Muscle of leg (tissue), 11 donors: ENCODE data around the gene RBM18. TPM values are rescaled to one million over a fixed set of nuclear protein-coding genes. Genes with fewer than 3 reads are reported as not detected.

Experiments
- DNase-seq: peaks from one replicate; pipeline ENCODE4 v3.0.0; 2013
- H3K27ac ChIP-seq: one replicate; pipeline ENCODE4 v1.5.1; 2013; ENCODE audit warnings: mild to moderate bottlenecking, low read length, control low read depth
- H3K27me3 ChIP-seq: one replicate; pipeline ENCODE4 v1.6.1; 2013; ENCODE audit warnings: low read length; ENCODE audit not compliant: control insufficient read depth, insufficient read depth
- H3K36me3 ChIP-seq: one replicate; pipeline ENCODE4 v1.6.1; 2013; ENCODE audit warnings: low read length; ENCODE audit not compliant: control insufficient read depth, insufficient read depth
- H3K4me1 ChIP-seq: one replicate; pipeline ENCODE4 v1.6.1; 2013; ENCODE audit warnings: low read length; ENCODE audit not compliant: control insufficient read depth, insufficient read depth
- H3K4me3 ChIP-seq: one replicate; pipeline ENCODE4 v1.5.1; 2013; ENCODE audit warnings: low read length, control low read depth
- H3K9me3 ChIP-seq: replicated peaks from 2 replicates; pipeline ENCODE4 v1.6.1; 2013; ENCODE audit warnings: low read depth, low read length; ENCODE audit not compliant: control insufficient read depth
- WGBS: methylation state at CpG from one replicate; pipeline ENCODE4 v1.1.5; 2013; ENCODE audit warnings: missing lambda C conversion rate; ENCODE audit not compliant: insufficient coverage; 5-methylcytosine and 5-hydroxymethylcytosine counted together
- polyA plus RNA-seq, 8 donors: library from polyadenylated mRNA; unstranded; fragments of 120-200 nt; gene quantifications; one replicate each; pipeline versions ENCODE4 v1.2.1 to v1.2.3, GENCODE V29; 2013; ENCODE audit warnings: inconsistent platforms in 1 of 8, low replicate concordance in 1 of 8; ENCODE audit not compliant: insufficient read length in 8 of 8, insufficient read depth in 1 of 8
- total RNA-seq: library from RNA; stranded (reverse); fragments of 120-200 nt; gene quantifications from one replicate; pipeline ENCODE4 v1.2.4, GENCODE V29; 2013

Gene RBM18
- total and polyA plus RNA-seq, 9 donors = 14.4 to 28.7 (median 25.8) TPM

- Histone ChIP-seq H3K9me3 (no peaks in the 10 kb centered on the region), H3K4me1 (no peaks in the 10 kb centered on the region), H3K27ac (no peak overlapping the region), H3K36me3 (peaks cover 30% of the 10 kb centered on the region), H3K4me3 (no peak overlapping the region), H3K27me3 (no peaks in the 10 kb centered on the region)
- DNase-seq = no peak
- no CpG with 5 or more reads among the region's 3 CpGs for WGBS
Measured at GRCh38 chr9:122291458-122291857, 26.8 kb upstream of the RBM18 start.

GRCh38 chr9:122287214-122287720 lies 22.6 kb upstream of the RBM18 start:
- H3K27ac ChIP-seq = no peak overlapping the region
- H3K4me3 ChIP-seq = no peak overlapping the region
- no peak for DNase-seq
- H3K36me3 ChIP-seq = peaks cover 31% of the 10 kb centered on the region
- 89% methylated on average over 1 of the region's 1 CpG for WGBS
- no peaks in the 10 kb centered on the region for H3K27me3 ChIP-seq
- no peaks in the 10 kb centered on the region for H3K4me1 ChIP-seq
- H3K9me3 ChIP-seq = no peaks in the 10 kb centered on the region

GRCh38 chr9:122286764-122287163 lies 22.1 kb upstream of the RBM18 start:
- H3K27ac ChIP-seq = no peak overlapping the region
- DNase-seq = no peak
- no peaks in the 10 kb centered on the region for H3K9me3 ChIP-seq
- H3K4me3 ChIP-seq = no peak overlapping the region
- H3K27me3 ChIP-seq = no peaks in the 10 kb centered on the region
- peaks cover 31% of the 10 kb centered on the region for H3K36me3 ChIP-seq
- WGBS = no CpG with 5 or more reads among the region's 1 CpG
- H3K4me1 ChIP-seq = no peaks in the 10 kb centered on the region

- no peak for DNase-seq
- H3K36me3 ChIP-seq = peaks cover 27% of the 10 kb centered on the region
- no peaks in the 10 kb centered on the region for H3K27me3 ChIP-seq
- WGBS = 29% methylated on average over 1 of the region's 5 CpGs
- H3K4me3 ChIP-seq = no peak overlapping the region
- no peak overlapping the region for H3K27ac ChIP-seq
- H3K9me3 ChIP-seq = peaks cover 9% of the 10 kb centered on the region
- H3K4me1 ChIP-seq = no peaks in the 10 kb centered on the region
Measured at GRCh38 chr9:122281368-122281767, 16.7 kb upstream of the RBM18 start.

GRCh38 chr9:122277285-122277897 lies 12.8 kb upstream of the RBM18 start:
- H3K27me3 ChIP-seq = no peaks in the 10 kb centered on the region
- H3K36me3 ChIP-seq = peaks cover 17% of the 10 kb centered on the region
- no peak overlapping the region for H3K27ac ChIP-seq
- no peak overlapping the region for H3K4me3 ChIP-seq
- H3K4me1 ChIP-seq = no peaks in the 10 kb centered on the region
- no peak for DNase-seq
- WGBS = no CpG with 5 or more reads among the region's 10 CpGs
- peaks cover 9% of the 10 kb centered on the region for H3K9me3 ChIP-seq

- no peak overlapping the region for H3K27ac ChIP-seq
- H3K27me3 ChIP-seq = no peaks in the 10 kb centered on the region
- WGBS = 100% methylated on average over 2 of the region's 7 CpGs
- peaks cover 9% of the 10 kb centered on the region for H3K9me3 ChIP-seq
- H3K4me3 ChIP-seq = no peak overlapping the region
- DNase-seq = no peak
- H3K4me1 ChIP-seq = no peaks in the 10 kb centered on the region
- H3K36me3 ChIP-seq = peaks cover 17% of the 10 kb centered on the region
Measured at GRCh38 chr9:122276096-122276495, 11.5 kb upstream of the RBM18 start.

- 88% methylated on average over 2 of the region's 2 CpGs for WGBS
- no peak for DNase-seq
Measured at GRCh38 chr9:122274055-122274454, 9.4 kb upstream of the RBM18 start.

GRCh38 chr9:122268041-122268814 lies 3.6 kb upstream of the RBM18 start:
- Histone ChIP-seq H3K36me3 (peaks cover 10% of the 10 kb centered on the region), H3K4me1 (peaks cover 10% of the 10 kb centered on the region), H3K27me3 (no peaks in the 10 kb centered on the region), H3K9me3 (no peaks in the 10 kb centered on the region), H3K27ac (peak overlapping the region; percentile 15), H3K4me3 (no peak overlapping the region)
- 100% methylated on average over 1 of the region's 6 CpGs for WGBS
- DNase-seq = no peak

More at GRCh38 chr9:122274055-122274454, 9.4 kb upstream of the RBM18 start:
- H3K9me3 ChIP-seq = peaks cover 9% of the 10 kb centered on the region
- peaks cover 15% of the 10 kb centered on the region for H3K36me3 ChIP-seq
- H3K4me1 ChIP-seq = no peaks in the 10 kb centered on the region
- H3K27ac ChIP-seq = no peak overlapping the region
- H3K27me3 ChIP-seq = no peaks in the 10 kb centered on the region
- no peak overlapping the region for H3K4me3 ChIP-seq

GRCh38 chr9:122265149-122265915 lies 692 bp upstream of the RBM18 start:
- Histone ChIP-seq H3K27ac (peak overlapping the region; percentile 92), H3K4me3 (peak overlapping the region; percentile 64), H3K36me3 (peaks cover 13% of the 10 kb centered on the region), H3K4me1 (peaks cover 16% of the 10 kb centered on the region), H3K9me3 (no peaks in the 10 kb centered on the region), H3K27me3 (no peaks in the 10 kb centered on the region)
- DNase-seq = peak; percentile 43
- 14% methylated on average over 6 of the region's 17 CpGs for WGBS
